ENCODE data around the gene LRTM2.

LRTM2 gene

GRCh38 chr12:1820191-1820895 is at the start of gene LRTM2:
LRTM2 (plus strand) TSS chr12:1820565; CDS start chr12:1828149, 7,584 bp downstream.
- no peak for DNase-seq (ENCODE audit: low read depth, low spot score)

DNA sequence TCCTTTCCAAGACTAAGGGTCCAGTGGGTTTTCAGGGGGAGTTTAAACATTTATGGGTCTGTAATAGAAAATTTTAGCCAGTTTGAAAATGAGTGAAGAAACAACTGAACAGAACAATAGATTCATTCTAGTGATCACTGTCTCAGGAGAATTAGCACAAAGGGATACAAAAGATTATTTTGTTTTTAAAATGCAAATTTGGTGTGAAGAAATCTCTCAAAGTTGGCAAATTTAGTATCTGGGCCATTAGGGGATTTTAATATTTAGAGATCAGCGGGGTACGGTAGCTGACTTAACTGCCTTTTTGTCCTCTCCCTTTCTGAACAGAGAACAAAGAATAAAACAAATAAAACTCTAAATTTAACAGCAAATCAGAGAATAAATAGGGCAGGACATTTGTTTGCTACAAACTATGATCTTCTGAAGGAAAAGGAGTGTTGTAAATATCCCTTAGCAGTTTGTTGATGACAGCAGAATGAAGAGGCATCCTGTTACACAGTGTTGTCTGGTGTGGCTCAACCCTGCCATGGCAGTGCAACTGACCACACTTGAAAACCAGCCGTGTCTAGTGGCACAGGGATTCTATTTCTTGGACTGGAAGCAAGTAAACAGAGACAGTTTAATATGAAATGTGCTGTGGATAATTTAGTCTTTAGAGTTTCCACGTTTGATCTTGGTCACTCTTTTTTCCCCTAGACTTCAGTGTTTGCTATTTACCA is 46.3 kb upstream of the LRTM2 start:
- no peak for DNase-seq (ENCODE audit: low read depth, low spot score)

GRCh38 chr12:1776170-1776921 is 44.0 kb upstream of the LRTM2 start:
- peak; percentile 48 for DNase-seq (ENCODE audit: low read depth, low spot score)

- DNase-seq (ENCODE audit: low read depth, low spot score) = peak; percentile 52
These were observed 42.6 kb upstream of the LRTM2 start for GRCh38 chr12:1777798-1778197.

DNA sequence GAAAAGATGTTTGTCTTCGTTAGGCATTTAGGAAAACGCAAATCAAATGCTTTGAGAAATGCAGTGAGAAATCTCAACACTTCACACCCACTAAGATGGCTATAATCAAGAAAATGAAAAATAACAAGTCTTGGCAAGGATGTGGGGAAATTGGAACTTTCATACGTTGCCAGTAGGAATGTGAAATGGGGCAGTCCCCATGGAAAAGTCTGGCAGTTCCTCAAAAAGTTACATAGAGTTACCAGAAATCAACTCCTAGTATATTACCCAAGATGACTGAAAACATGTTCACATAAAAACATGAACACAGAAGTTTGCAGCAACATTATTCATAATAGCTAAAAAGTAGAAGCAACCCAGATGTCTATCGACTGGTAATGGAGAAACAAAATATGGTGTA is 41.5 kb upstream of the LRTM2 start:
- DNase-seq (ENCODE audit: low read depth, low spot score) = no peak

- peak; percentile 87 for DNase-seq (ENCODE audit: low read depth, low spot score)
These were observed 40.6 kb upstream of the LRTM2 start for GRCh38 chr12:1779783-1780182.

- DNase-seq (ENCODE audit: low read depth, low spot score) = peak; percentile 65
These were observed 38.6 kb upstream of the LRTM2 start for GRCh38 chr12:1781772-1782171.

GRCh38 chr12:1782215-1782614 is 38.1 kb upstream of the LRTM2 start:
- no peak for DNase-seq (ENCODE audit: low read depth, low spot score)

DNA sequence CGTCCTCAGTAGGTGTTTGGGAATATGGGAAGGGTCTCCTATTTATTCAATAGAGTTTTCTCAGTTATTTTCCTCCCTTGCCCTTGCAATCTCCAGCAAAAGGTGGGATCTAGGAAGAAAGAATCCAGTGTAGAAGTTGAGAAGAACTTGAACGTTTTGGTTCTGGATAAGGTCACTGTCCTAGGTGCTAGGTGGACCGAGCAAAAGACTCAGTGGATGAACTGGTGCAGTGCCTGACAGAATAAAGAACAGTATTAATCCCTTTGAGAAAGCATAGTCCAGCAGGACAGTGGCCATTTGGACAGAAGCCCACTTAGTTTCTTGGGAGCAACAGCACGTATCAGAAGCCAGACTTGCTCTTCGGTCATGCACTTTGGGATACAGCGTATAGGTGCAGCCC is 32.7 kb upstream of the LRTM2 start:
- DNase-seq (ENCODE audit: low read depth, low spot score) = no peak

DNA sequence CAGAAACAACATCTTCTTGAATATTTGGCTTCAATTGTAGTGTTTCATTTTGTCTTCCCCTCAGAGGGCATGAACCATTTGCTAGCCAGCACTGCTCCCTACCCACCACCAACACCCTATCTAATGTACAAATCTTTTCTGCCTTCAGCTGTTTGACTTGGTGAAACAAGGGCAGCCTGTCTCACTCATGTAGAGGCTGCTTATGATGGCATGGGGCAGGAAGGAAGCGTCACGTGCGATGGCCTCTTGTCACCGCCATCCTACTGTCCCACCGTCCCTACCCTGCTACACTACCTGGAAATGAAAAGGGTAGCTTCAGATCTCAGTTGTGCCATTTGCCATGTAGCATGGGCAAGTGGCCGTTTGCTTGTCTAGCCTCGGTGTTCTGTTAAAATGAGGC is 29.9 kb upstream of the LRTM2 start:
- no peak for DNase-seq (ENCODE audit: low read depth, low spot score)

- DNase-seq (ENCODE audit: low read depth, low spot score) = peak; percentile 74
These were observed 29.1 kb upstream of the LRTM2 start for GRCh38 chr12:1791104-1791841.

DNA sequence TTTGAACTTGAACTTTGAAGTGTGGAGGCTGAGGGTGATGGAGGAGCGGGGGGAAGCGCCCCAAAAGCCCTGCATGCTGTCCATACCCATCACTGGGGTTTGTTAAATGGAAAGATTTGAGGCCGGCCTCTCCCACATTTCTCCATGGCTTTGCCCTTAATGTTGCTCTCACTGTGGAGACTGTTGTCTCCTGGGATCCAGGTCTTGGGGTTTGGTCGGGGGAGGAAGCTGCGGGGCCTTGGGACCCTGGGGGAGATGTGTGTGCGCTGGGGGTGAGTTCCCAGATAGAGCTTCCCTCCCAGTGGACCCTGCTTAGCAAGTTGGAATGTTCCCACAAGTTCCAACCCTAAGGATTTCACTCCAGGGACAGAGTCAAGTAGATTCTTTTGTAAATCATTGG is 28.0 kb upstream of the LRTM2 start:
- no peak for DNase-seq (ENCODE audit: low read depth, low spot score)

DNA sequence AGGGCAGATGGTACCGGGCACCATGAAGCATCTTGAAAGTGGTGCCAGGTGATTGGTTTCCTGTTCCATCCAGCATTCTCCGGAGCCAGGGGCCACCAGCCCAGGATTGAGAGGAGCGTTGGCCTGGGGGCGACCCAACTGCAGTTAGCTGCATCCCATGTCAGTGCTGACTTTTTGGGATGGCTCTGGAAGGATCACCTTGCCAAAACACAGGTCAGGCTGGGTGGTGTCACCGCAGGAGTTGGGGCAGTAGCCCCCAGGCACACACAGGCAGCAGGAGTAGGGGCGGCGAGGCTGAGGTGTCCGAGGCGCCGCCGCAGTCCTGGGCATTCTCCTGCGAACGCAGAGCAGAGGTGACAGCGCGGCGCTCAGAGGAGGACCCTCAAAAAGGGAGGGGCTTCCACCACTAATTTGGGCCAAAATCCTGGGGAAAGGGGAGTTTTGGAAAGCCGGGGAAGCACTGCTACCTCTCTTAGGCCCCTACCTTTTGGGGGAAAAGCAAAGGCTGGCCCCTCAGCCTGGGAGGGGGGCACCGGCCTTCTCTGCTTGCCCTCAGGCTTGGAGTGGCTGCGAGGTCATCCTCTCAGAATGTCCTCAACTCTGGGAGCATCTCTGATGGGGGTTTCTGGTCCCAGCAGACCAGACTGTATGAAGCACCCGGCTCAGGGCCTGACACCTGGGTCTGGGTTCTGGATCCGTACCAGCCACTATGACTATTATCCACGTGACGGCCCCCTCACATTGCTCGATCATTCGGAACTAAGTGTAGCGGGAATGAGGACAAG is 26.7 kb upstream of the LRTM2 start:
- no peak for DNase-seq (ENCODE audit: low read depth, low spot score)

DNA sequence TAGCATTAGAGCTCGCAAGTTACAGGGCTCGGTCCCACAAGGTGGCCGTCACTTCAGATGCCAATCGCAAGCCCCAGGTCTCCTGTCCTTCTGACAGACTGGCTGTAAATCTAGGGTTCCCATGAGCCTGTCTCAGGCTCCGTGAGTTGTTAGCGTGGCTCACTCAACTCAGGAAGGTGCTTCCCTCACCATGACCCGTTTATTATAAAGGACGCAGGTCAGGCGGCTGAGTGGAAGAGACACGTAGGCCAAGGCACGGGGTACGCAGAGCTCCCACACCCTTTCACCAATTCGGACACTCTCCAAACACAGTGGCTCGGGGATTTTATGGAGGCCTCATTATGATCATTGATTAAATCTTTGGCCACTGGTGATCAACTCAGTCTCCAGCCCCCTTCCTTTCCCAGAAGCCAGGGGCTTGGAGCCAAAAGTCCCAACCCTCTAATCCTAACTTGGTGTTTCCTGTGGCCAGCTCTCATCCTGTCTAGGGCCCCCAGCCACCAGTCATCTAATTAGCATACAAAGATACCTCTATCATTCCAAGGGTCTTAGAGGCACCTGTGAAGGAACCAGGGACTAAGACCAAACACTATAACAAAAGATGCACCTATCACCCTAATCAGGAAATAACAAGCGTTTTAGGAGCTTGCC is 25.8 kb upstream of the LRTM2 start:
- no peak for DNase-seq (ENCODE audit: low read depth, low spot score)

DNA sequence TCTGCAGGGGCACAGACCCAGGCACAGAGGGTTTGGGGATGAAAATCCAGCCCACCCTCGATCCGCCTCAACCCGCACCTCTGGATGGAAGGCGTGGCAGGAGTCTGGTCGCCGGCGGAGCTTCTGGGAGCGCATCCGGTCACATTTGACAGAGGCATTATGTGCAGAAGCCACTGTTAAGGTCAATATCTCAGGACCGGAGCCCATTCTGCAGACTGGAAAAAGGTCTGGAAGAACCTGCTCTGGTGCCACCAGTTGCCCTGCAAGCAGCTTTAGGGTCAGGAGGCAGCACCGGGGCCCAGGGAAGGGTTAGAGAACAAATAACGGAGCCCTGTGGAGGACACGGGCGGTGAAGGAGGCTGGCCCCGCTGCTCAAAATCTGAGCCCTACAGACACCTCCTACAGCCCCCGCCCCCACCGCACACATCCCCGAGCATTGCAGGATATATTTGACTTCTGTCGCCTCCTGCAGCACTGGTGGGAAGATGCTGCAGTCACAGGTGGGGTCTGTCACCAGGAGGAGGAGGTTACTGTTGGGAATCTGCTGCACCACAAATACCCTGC is 25.1 kb upstream of the LRTM2 start:
- no peak for DNase-seq (ENCODE audit: low read depth, low spot score)

DNA sequence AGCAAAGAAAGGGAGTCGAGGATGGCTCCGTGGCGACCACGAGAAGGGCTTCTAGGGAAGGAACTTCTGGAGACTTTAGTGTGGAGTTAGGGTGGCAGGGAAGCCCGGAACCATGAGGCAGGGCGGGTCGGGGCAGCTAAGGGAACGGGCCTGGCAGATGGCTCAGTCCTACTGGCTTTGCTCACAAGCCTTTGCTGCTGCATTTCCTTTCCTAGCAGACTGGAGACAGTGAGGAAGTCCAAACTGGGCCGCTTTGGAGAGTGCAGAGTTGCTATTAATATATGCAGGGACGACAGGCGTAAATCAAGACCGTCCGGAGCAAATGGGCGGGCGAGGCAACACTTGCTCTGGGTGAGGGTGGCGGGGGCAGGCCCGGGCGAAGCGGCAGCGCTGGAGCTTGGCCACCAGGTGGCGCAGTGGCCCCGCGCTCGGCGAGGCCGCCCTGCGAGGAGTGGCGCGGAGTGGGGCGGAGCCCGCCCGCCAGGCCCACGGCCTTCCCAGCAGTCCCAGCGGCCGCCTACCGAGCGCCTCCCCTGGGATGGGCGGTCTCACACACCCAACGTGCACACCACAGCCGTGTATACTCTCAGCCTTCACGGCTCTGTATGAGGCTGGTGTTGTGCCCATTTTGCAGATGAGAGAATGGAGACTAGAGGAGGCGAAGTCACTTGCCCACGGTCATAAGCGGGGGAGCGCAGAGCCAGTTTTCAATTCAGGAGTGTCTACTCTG is 24.4 kb upstream of the LRTM2 start:
- DNase-seq (ENCODE audit: low read depth, low spot score) = peak; percentile 95

DNA sequence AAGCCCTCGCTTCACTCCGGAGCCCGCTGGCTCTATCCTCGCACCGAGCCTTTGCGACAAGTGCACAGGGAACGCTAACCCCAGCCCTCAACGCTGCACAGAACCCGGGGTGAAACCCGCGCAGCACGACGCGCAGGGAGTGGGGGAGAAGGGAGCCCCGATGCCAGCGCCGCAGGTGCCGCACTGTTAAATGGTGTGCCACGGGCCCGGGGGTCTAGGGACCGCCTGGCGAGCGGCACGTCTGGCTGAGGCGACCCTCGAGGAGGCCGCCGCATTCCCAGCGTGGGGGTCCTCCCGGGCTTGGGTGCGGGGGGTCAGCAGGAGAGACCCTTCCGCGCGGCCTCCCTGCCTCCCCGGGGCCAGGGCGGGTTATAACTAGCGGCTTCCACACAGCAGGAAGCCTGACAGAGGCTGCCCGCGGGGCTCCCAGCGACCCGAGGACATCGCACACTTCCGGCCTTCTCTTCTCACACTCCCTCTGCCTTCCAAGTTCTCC is 23.8 kb upstream of the LRTM2 start:
- DNase-seq (ENCODE audit: low read depth, low spot score) = no peak

DNA sequence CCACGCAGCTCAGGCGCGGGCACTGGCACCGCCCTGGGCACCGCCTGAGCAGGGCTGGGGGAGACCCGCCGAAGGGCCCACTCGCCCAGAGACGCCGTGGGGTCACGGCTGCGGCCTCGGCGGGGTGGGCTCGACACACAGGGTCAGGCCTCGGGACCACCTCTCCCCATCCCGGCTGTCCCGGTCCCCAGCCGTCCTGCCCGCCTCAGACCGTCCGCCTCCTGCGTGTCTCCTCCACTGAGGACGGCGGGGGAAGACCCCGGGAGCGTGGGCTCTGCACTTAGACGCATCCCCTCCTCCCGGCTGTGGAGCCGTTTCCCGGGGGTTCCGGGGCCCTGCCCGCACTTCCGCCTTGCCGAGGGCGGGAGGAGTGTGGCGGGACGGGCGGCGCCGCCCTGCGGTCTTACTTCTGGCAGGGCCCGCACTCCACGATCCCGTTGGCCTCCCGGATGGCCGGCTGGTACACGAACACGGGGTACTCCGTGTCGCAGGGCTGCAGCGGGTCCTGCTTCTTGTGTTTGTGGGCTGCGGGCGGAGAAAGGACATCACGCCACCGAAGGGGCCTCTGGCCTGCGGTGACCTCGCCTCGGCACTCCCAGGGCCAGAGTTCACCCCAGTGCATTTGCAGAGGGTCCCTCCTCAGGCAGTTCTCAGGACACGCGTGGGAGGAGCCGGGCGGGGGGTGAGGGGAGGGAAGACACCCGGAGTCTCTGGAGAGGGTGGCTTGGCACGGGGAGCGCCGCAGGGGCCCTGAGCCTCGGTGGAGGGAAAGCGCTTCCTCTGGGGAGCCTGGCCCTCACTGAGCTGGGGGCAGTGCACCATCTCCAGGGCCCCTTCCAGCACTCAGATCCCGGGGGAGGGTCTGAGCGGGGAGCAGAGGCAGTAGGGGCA is 23.1 kb upstream of the LRTM2 start:
- DNase-seq (ENCODE audit: low read depth, low spot score) = no peak

All from astrocyte of the hippocampus (primary cell).